T-cell (primary cell): ENCODE measurements around the gene INTS1. TPM values are rescaled to one million over a fixed set of nuclear protein-coding genes. Genes with fewer than 3 reads are reported as not detected.

Experiments
- ATAC-seq, 4 experiments: fragments of 200-7000 bp in 3 of 4; fragments of 150-1000 bp in 1 of 4; cut with Tn5 transposase; replicated peaks in 1 of 4; 1 replicate in 3 of 4; 2 replicates in 1 of 4; pipeline ENCODE4 v1.10.0; 2021; ENCODE audit warnings: moderate library complexity in 3 of 4, mild to moderate bottlenecking in 2 of 4, moderate number of reproducible peaks in 1 of 4
- CTCF ChIA-PET, 2 donors: fragments of 300-600 bp; sonication (Branson Sonifier 250); formaldehyde crosslinking; loops; one replicate each; lab custom pipeline; 2022; ENCODE audit warnings: antibody characterized with exemption in 2 of 2; lab: Charles Lee
- POLR2A ChIA-PET, 2 donors: fragments of 300-600 bp; sonication (Branson Sonifier 250); formaldehyde crosslinking; loops; one replicate each; lab custom pipeline; 2022; ENCODE audit warnings: antibody characterized with exemption in 2 of 2; lab: Charles Lee
- DNase-seq, 35 experiments: peaks; one replicate each; pipeline versions ENCODE4 v3.0.0 to v3.0.0-alpha.2; 2013 to 2023
- H3K27ac ChIP-seq: one replicate; pipeline ENCODE4 v1.5.1; 2013; ENCODE audit warnings: low read length
- H3K27me3 ChIP-seq, 2 experiments: replicated peaks in 1 of 2; 1 replicate in 1 of 2; 2 replicates in 1 of 2; pipeline versions ENCODE4 v1.6.1 to v1.7.0; 2013; ENCODE audit warnings: low read length in 1 of 2, mixed read lengths in 1 of 2; ENCODE audit not compliant: control insufficient read depth in 2 of 2, insufficient read depth in 2 of 2; ENCODE audit errors: extremely low read depth in 1 of 2
- H3K36me3 ChIP-seq, 2 donors: 1 replicate in 1 of 2; 2 replicates in 1 of 2; pipeline versions ENCODE4 v1.6.1 to v1.7.0; 2013; ENCODE audit warnings: low read length in 1 of 2; ENCODE audit not compliant: control insufficient read depth in 2 of 2, insufficient read depth in 1 of 2; ENCODE audit errors: extremely low read depth in 1 of 2
- H3K4me1 ChIP-seq, 2 experiments: 1 replicate in 1 of 2; 2 replicates in 1 of 2; pipeline versions ENCODE4 v1.6.1 to v1.7.0; 2013; ENCODE audit warnings: low read length in 2 of 2, mixed read lengths in 1 of 2; ENCODE audit not compliant: insufficient read depth in 2 of 2, control insufficient read depth in 1 of 2; ENCODE audit errors: extremely low read depth in 1 of 2
- H3K4me3 ChIP-seq, 2 donors: 1 replicate in 1 of 2; 2 replicates in 1 of 2; pipeline versions ENCODE4 v1.5.1 to v1.7.0; 2013; ENCODE audit warnings: mild to moderate bottlenecking in 2 of 2, low read length in 1 of 2, moderate library complexity in 1 of 2; ENCODE audit not compliant: control insufficient read depth in 1 of 2; ENCODE audit errors: extremely low read depth in 1 of 2
- H3K9me3 ChIP-seq: 2 replicates; pipeline ENCODE4 v1.7.0; 2013
- H3K27ac Mint-ChIP-seq, 2 donors: one replicate each; pipeline ENCODE4 v1.8.0; 2020 to 2021; ENCODE audit warnings: mild to moderate bottlenecking in 2 of 2, mixed read lengths in 2 of 2
- H3K27me3 Mint-ChIP-seq, 2 donors: one replicate each; pipeline ENCODE4 v1.8.0; 2021 to 2022; ENCODE audit warnings: mixed read lengths in 2 of 2
- H3K36me3 Mint-ChIP-seq: one replicate; pipeline ENCODE4 v1.8.0; 2021; ENCODE audit warnings: mixed read lengths
- H3K4me1 Mint-ChIP-seq, 3 donors: one replicate each; pipeline ENCODE4 v1.8.0; 2020 to 2022; ENCODE audit warnings: mixed read lengths in 3 of 3, mild to moderate bottlenecking in 1 of 3
- H3K4me3 Mint-ChIP-seq, 3 donors: one replicate each; pipeline ENCODE4 v1.8.0; 2020 to 2022; ENCODE audit warnings: mild to moderate bottlenecking in 3 of 3, mixed read lengths in 3 of 3, moderate library complexity in 3 of 3
- H3K9me3 Mint-ChIP-seq, 3 donors: one replicate each; pipeline ENCODE4 v1.8.0; 2020 to 2022; ENCODE audit warnings: mixed read lengths in 3 of 3
- WGBS: methylation state at CpG from one replicate; pipeline ENCODE4 v1.1.5; 2013; ENCODE audit warnings: missing lambda C conversion rate; ENCODE audit not compliant: insufficient coverage; 5-methylcytosine and 5-hydroxymethylcytosine counted together
- total RNA-seq, 35 experiments: library from RNA in 6 of 35; stranded (reverse) in 6 of 35; fragments of 120-200 nt in 1 of 35; gene quantifications; one replicate each; pipeline versions ENCODE4 v1.2.1 to v1.2.4 and lab custom pipeline; 2013 to 2026

Gene INTS1
- total RNA-seq, 5 donors from 2014 or later (not counting 1 experiment from before 2014, with no cell fraction given): 102 to 147 (median 131) TPM

GRCh38 chr7:1511444-1512422, 7.5 kb upstream of the INTS1 start:
- ATAC-seq (no peak), DNase-seq (no peak)
- peaks cover 36 to 45% (median 42%) of the 10 kb centered on the region in 3 donors for H3K4me1 Mint-ChIP-seq
- no peaks in the 10 kb centered on the region for H3K9me3 Mint-ChIP-seq
- H3K4me3 Mint-ChIP-seq: peak overlapping the region in 1 of 3 donors; percentile 66
- peak overlapping the region; percentile 76 to 79 for H3K27ac Mint-ChIP-seq
- peaks cover 0 to 2% of the 10 kb centered on the region in 2 donors for H3K27me3 Mint-ChIP-seq
- 91% methylated on average over 26 of the region's 30 CpGs for WGBS
- no peaks in the 10 kb centered on the region for H3K9me3 ChIP-seq
- no peak overlapping the region for H3K27ac ChIP-seq
- no peak overlapping the region for H3K4me3 ChIP-seq
- POLR2A ChIA-PET: no interaction called here
- H3K36me3 ChIP-seq: no peaks in the 10 kb centered on the region
- no peaks in the 10 kb centered on the region for H3K36me3 Mint-ChIP-seq
- CTCF ChIA-PET: no interaction called here
- H3K4me1 ChIP-seq: peaks cover 15 to 54% of the 10 kb centered on the region in 2 experiments
- peaks cover 0 to 27% of the 10 kb centered on the region in 2 experiments for H3K27me3 ChIP-seq

- Histone ChIP-seq H3K9me3 (no peaks in the 10 kb centered on the region), H3K4me3 (no peak overlapping the region), H3K27me3 (peaks cover 0 to 32% of the 10 kb centered on the region in 2 experiments), H3K36me3 (no peaks in the 10 kb centered on the region), H3K4me1 (peaks cover 22 to 61% of the 10 kb centered on the region in 2 experiments), H3K27ac (no peak overlapping the region)
- Mint-ChIP-seq H3K4me1 (peaks cover 42 to 49% (median 47%) of the 10 kb centered on the region in 3 donors), H3K4me3 (no peak overlapping the region), H3K9me3 (no peaks in the 10 kb centered on the region), H3K27me3 (peaks cover 0 to 4% of the 10 kb centered on the region in 2 donors), H3K27ac (peak overlapping the region in 1 of 2 donors; percentile 55), H3K36me3 (no peaks in the 10 kb centered on the region)
- DNase-seq (no peak), ATAC-seq (no peak)
- CTCF ChIA-PET: no interaction called here
- POLR2A ChIA-PET: no interaction called here
- WGBS: 50% methylated on average over 14 of the region's 16 CpGs
Measured at GRCh38 chr7:1510780-1511154, 6.6 kb upstream of the INTS1 start.

- no peak for DNase-seq
- no peak for ATAC-seq
- no peaks in the 10 kb centered on the region for H3K36me3 ChIP-seq
- H3K27ac Mint-ChIP-seq: no peak overlapping the region
- H3K27ac ChIP-seq: no peak overlapping the region
- peaks cover 46 to 54% (median 49%) of the 10 kb centered on the region in 3 donors for H3K4me1 Mint-ChIP-seq
- no peaks in the 10 kb centered on the region for H3K36me3 Mint-ChIP-seq
- H3K9me3 Mint-ChIP-seq: no peaks in the 10 kb centered on the region
- peak overlapping the region in 1 of 3 donors; percentile 10 for H3K4me3 Mint-ChIP-seq
- peaks cover 0 to 4% of the 10 kb centered on the region in 2 donors for H3K27me3 Mint-ChIP-seq
- peaks cover 0 to 40% of the 10 kb centered on the region in 2 experiments for H3K27me3 ChIP-seq
- 69% methylated on average over 13 of the region's 14 CpGs for WGBS
- no peaks in the 10 kb centered on the region for H3K9me3 ChIP-seq
- ChIA-PET CTCF (no interaction called here), POLR2A (no interaction called here)
- no peak overlapping the region for H3K4me3 ChIP-seq
- peaks cover 22 to 75% of the 10 kb centered on the region in 2 experiments for H3K4me1 ChIP-seq
Measured at GRCh38 chr7:1509226-1509625, 5.0 kb upstream of the INTS1 start.

GRCh38 chr7:1508277-1508758, 4.1 kb upstream of the INTS1 start:
- ATAC-seq (no peak), DNase-seq (no peak)
- 42% methylated on average over 10 of the region's 10 CpGs for WGBS
- H3K36me3 ChIP-seq: no peaks in the 10 kb centered on the region
- POLR2A ChIA-PET: no interaction called here
- H3K9me3 ChIP-seq: no peaks in the 10 kb centered on the region
- no peak overlapping the region for H3K27ac ChIP-seq
- Mint-ChIP-seq H3K4me1 (peaks cover 44 to 50% (median 47%) of the 10 kb centered on the region in 3 donors), H3K4me3 (peak overlapping the region in 1 of 3 donors; percentile 54), H3K27ac (peak overlapping the region in 1 of 2 donors; percentile 69), H3K9me3 (no peaks in the 10 kb centered on the region), H3K36me3 (no peaks in the 10 kb centered on the region), H3K27me3 (peaks cover 0 to 4% of the 10 kb centered on the region in 2 donors)
- peaks cover 0 to 40% of the 10 kb centered on the region in 2 experiments for H3K27me3 ChIP-seq
- H3K4me1 ChIP-seq: peaks cover 25 to 74% of the 10 kb centered on the region in 2 experiments
- H3K4me3 ChIP-seq: no peak overlapping the region
- CTCF ChIA-PET: no interaction called here

GRCh38 chr7:1505731-1506550, 1.8 kb upstream of the INTS1 start:
- peak overlapping the region in 1 of 2 donors; percentile 61 for H3K27ac Mint-ChIP-seq
- no peak overlapping the region for H3K27ac ChIP-seq
- peak overlapping the region; percentile 13 to 85 (median 60) for H3K4me3 Mint-ChIP-seq
- peaks cover 0 to 31% of the 10 kb centered on the region in 2 experiments for H3K27me3 ChIP-seq
- no peak for ATAC-seq
- ChIA-PET CTCF (no interaction called here), POLR2A (no interaction called here)
- H3K4me3 ChIP-seq: peak overlapping the region; percentile 3 to 41
- no peaks in the 10 kb centered on the region for H3K9me3 ChIP-seq
- peaks cover 0 to 4% of the 10 kb centered on the region in 2 donors for H3K27me3 Mint-ChIP-seq
- peaks cover 42 to 49% (median 46%) of the 10 kb centered on the region in 3 donors for H3K4me1 Mint-ChIP-seq
- no peaks in the 10 kb centered on the region for H3K9me3 Mint-ChIP-seq
- H3K36me3 Mint-ChIP-seq: peaks cover 14% of the 10 kb centered on the region
- 57% methylated on average over 22 of the region's 35 CpGs for WGBS
- DNase-seq: peak in 1 of 35 experiments; percentile 17
- H3K4me1 ChIP-seq: peaks cover 26 to 70% of the 10 kb centered on the region in 2 experiments
- peaks cover 14 to 17% of the 10 kb centered on the region in 2 donors for H3K36me3 ChIP-seq

DNA sequence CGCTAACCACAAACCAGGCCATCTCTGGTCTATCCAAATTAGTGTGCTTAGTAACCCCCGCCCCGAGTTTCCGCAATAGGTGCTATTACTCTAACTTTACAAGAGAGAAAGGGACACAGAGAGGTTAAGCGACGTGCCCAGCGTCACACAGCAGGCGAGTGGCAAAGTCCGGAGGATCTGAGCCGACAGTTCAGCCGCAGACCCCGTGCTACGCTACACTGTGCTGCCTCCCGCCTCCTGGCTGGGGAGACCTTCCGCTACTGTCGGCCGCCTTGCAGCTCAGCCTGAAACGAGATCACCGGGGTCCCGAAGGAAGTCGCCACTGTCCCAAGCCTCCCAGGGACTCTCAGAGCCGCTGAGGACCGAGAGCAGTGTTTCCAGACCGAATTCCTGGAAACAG, 799 bp downstream of the INTS1 start:
- Histone ChIP-seq H3K4me3 (peak overlapping the region; percentile 75 to 92), H3K9me3 (no peaks in the 10 kb centered on the region), H3K27ac (no peak overlapping the region), H3K27me3 (peaks cover 0 to 18% of the 10 kb centered on the region in 2 experiments), H3K36me3 (peaks cover 24 to 33% of the 10 kb centered on the region in 2 donors), H3K4me1 (peaks cover 22 to 56% of the 10 kb centered on the region in 2 experiments)
- Mint-ChIP-seq H3K4me3 (peak overlapping the region; percentile 82 to 85 (median 84)), H3K9me3 (no peaks in the 10 kb centered on the region), H3K4me1 (peaks cover 37 to 48% (median 40%) of the 10 kb centered on the region in 3 donors), H3K27me3 (peaks cover 0 to 4% of the 10 kb centered on the region in 2 donors), H3K27ac (peak overlapping the region; percentile 34 to 52), H3K36me3 (peaks cover 22% of the 10 kb centered on the region)
- ChIA-PET POLR2A (no interaction called here), CTCF (no interaction called here)
- ATAC-seq: no peak
- 36% methylated on average over 23 of the region's 24 CpGs for WGBS
- DNase-seq: no peak
